K562 (cell line): ENCODE data around the gene RETN. TPM values are rescaled to one million over a fixed set of nuclear protein-coding genes. Genes with fewer than 3 reads are reported as not detected.
A peak's percentile ranks its signal among the peaks of the same experiment; 100 is the strongest.

ENCODE experiments used
- ELF2 ChIP-seq: fragments of 250-450 bp; sonication (Bioruptor Pico); IDR thresholded peaks from 2 replicates; pipeline ENCODE4 v1.5.0; 2021; ENCODE audit warnings: mild to moderate bottlenecking
- EZH2 ChIP-seq: IDR thresholded peaks from 2 replicates; pipeline ENCODE4 v1.6.1; 2012; ENCODE audit warnings: low read depth, mild to moderate bottlenecking, inconsistent platforms, low read length, borderline replicate concordance
- HDAC1 ChIP-seq, 2 experiments: fragments of 450-650 bp; IDR thresholded peaks; 2 replicates each; pipeline ENCODE4 v1.6.1; 2016 to 2017; ENCODE audit warnings: inconsistent platforms in 1 of 2, mild to moderate bottlenecking in 1 of 2, moderate library complexity in 1 of 2
- NCOA1 ChIP-seq: fragments of 450-650 bp; IDR thresholded peaks from 2 replicates; pipeline ENCODE4 v1.6.1; 2016; ENCODE audit warnings: low read depth
- NFE2L1 ChIP-seq: fragments of 450-650 bp; IDR thresholded peaks from 2 replicates; pipeline ENCODE4 v1.6.1; 2016; ENCODE audit warnings: missing genetic modification characterization, low read depth, mild to moderate bottlenecking, missing compliant biosample characterization, moderate library complexity, borderline replicate concordance
- POLR3A ChIP-seq: IDR thresholded peaks from 2 replicates; pipeline ENCODE4 v1.6.1; 2011; ENCODE audit warnings: borderline replicate concordance, mild to moderate bottlenecking, moderate library complexity; ENCODE audit not compliant: insufficient read length, insufficient read depth; ENCODE audit errors: extremely low read depth
- RBM22 ChIP-seq: fragments of 200-400 bp; formaldehyde crosslinking; IDR thresholded peaks from 2 replicates; pipeline ENCODE4 v1.6.1; 2018; ENCODE audit warnings: low read length, low read depth; ENCODE audit not compliant: poor library complexity, severe bottlenecking
- SMAD3 ChIP-seq: fragments of 450-650 bp; formaldehyde crosslinking; conservative IDR thresholded peaks from 2 replicates; pipeline ENCODE4 v1.4.0; 2020; ENCODE audit warnings: mild to moderate bottlenecking
- TOE1 ChIP-seq, 2 experiments: fragments of 450-650 bp in 1 of 2; sonication (generic) in 1 of 2; formaldehyde crosslinking in 1 of 2; IDR thresholded peaks; 2 replicates each; pipeline versions ENCODE4 v1.7.1 to v1.8.0; 2016 to 2022; ENCODE audit warnings: borderline replicate concordance in 2 of 2, mild to moderate bottlenecking in 2 of 2, antibody characterized with exemption in 1 of 2, inconsistent platforms in 1 of 2, low read depth in 1 of 2, missing genetic modification reagents in 1 of 2, moderate library complexity in 1 of 2
- polyA plus RNA-seq, 8 experiments: library from polyadenylated mRNA; depleted of rRNA in 4 of 8; stranded (reverse) in 5 of 8; unstranded in 3 of 8; fragments of >200 nt; fragmentation: Nextera tagmentation in 2 of 8; fragmentation: Illumina TruSeq in 1 of 8; extraction: Ambion mirVana in 2 of 8; extraction: Trizol in 1 of 8; gene quantifications; 2 replicates each; pipeline versions ENCODE4 v1.2.1 to v1.2.3, GENCODE V29; 2011 to 2014; ENCODE audit warnings: inconsistent platforms in 1 of 8, missing spikeins in 1 of 8
- total RNA-seq, 7 experiments: library from RNA; depleted of rRNA in 6 of 7; stranded (reverse); fragments of >200 nt in 6 of 7; fragmentation: Illumina TruSeq in 2 of 7; extraction: Trizol in 2 of 7; gene quantifications; 2 replicates each; pipeline versions ENCODE4 v1.2.1 to v1.2.3, GENCODE V29; 2011 to 2021; ENCODE audit warnings: low replicate concordance in 1 of 7
- TF ChIP-seq, protein P1 (sequence below), 2 experiments: fragments of 150-350 bp in 1 of 2; IDR thresholded peaks; 2 replicates each; pipeline ENCODE4 v1.6.1; 2012 to 2016; ENCODE audit warnings: low read depth in 2 of 2, low read length in 2 of 2, mild to moderate bottlenecking in 1 of 2, moderate library complexity in 1 of 2
- TF ChIP-seq, protein P2 (sequence below), 2 experiments: fragments of 450-650 bp; formaldehyde crosslinking in 1 of 2; IDR thresholded peaks; 2 replicates each; pipeline versions ENCODE4 v1.4.0 to v1.6.1; 2014 to 2020; ENCODE audit warnings: mild to moderate bottlenecking in 2 of 2, borderline replicate concordance in 1 of 2, low read depth in 1 of 2
- TF ChIP-seq, protein P3 (sequence below): IDR thresholded peaks from 2 replicates; pipeline ENCODE4 v1.6.1; 2014; ENCODE audit warnings: antibody characterized with exemption

RETN gene
- total and polyA plus RNA-seq, 9 of the 15 experiments (the other 6 are each of a cell fraction or from before 2014, with no cell fraction given): not detected

DNA sequence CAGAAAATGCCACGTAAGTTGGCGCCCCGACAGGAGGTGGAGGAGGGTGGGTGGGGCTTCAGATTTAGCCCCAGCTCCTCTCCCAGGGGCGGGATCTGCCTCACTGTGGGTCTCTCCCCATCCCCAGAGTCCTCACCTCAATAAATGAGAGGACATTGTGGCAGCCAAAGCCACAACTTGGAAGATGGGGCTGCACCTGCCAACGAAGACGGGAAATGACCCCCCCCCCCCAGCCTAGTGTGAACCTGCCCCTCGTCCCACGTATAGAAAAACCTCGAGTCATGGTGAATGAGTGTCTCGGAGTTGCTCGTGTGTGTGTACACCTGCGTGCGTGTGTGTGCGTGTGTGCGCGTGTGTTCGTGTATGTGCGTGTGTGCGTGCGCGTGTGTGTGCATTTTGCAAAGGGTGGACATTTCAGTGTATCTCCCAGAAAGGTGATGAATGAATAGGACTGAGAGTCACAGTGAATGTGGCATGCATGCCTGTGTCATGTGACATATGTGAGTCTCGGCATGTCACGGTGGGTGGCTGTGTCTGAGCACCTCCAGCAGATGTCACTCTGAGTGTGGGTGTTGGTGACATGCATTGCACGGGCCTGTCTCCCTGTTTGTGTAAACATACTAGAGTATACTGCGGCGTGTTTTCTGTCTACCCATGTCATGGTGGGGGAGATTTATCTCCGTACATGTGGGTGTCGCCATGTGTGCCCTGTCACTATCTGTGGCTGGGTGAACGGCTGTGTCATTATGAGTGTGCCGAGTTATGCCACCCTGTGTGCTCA, 10.3 kb downstream of the RETN start (continued):
- TF ChIP-seq, protein P1, sequence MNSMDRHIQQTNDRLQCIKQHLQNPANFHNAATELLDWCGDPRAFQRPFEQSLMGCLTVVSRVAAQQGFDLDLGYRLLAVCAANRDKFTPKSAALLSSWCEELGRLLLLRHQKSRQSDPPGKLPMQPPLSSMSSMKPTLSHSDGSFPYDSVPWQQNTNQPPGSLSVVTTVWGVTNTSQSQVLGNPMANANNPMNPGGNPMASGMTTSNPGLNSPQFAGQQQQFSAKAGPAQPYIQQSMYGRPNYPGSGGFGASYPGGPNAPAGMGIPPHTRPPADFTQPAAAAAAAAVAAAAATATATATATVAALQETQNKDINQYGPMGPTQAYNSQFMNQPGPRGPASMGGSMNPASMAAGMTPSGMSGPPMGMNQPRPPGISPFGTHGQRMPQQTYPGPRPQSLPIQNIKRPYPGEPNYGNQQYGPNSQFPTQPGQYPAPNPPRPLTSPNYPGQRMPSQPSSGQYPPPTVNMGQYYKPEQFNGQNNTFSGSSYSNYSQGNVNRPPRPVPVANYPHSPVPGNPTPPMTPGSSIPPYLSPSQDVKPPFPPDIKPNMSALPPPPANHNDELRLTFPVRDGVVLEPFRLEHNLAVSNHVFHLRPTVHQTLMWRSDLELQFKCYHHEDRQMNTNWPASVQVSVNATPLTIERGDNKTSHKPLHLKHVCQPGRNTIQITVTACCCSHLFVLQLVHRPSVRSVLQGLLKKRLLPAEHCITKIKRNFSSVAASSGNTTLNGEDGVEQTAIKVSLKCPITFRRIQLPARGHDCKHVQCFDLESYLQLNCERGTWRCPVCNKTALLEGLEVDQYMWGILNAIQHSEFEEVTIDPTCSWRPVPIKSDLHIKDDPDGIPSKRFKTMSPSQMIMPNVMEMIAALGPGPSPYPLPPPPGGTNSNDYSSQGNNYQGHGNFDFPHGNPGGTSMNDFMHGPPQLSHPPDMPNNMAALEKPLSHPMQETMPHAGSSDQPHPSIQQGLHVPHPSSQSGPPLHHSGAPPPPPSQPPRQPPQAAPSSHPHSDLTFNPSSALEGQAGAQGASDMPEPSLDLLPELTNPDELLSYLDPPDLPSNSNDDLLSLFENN (IDR thresholded peaks at IDR 0.05; ENCODE audit: low read depth in 2 of 2, low read length in 2 of 2): no peak
- TF ChIP-seq NCOA1 (no peak), ELF2 (no peak), EZH2 (no peak), NFE2L1 (tag) (no peak), TOE1 (IDR thresholded peaks at IDR 0.05; ENCODE audit: borderline replicate concordance) (peak; percentile 80), TOE1 (CRISPR knock-in tag; IDR thresholded peaks at IDR 0.05; ENCODE audit: borderline replicate concordance, low read depth) (no peak), POLR3A (no peak), HDAC1 (IDR thresholded peaks at IDR 0.05) (0 out of 4 replicates have a peak, but pooled peaks of 1 of the 2 experiments have one; percentile 44), SMAD3 (CRISPR knock-in tag) (no peak), RBM22 (no peak)
- TF ChIP-seq, protein P2, sequence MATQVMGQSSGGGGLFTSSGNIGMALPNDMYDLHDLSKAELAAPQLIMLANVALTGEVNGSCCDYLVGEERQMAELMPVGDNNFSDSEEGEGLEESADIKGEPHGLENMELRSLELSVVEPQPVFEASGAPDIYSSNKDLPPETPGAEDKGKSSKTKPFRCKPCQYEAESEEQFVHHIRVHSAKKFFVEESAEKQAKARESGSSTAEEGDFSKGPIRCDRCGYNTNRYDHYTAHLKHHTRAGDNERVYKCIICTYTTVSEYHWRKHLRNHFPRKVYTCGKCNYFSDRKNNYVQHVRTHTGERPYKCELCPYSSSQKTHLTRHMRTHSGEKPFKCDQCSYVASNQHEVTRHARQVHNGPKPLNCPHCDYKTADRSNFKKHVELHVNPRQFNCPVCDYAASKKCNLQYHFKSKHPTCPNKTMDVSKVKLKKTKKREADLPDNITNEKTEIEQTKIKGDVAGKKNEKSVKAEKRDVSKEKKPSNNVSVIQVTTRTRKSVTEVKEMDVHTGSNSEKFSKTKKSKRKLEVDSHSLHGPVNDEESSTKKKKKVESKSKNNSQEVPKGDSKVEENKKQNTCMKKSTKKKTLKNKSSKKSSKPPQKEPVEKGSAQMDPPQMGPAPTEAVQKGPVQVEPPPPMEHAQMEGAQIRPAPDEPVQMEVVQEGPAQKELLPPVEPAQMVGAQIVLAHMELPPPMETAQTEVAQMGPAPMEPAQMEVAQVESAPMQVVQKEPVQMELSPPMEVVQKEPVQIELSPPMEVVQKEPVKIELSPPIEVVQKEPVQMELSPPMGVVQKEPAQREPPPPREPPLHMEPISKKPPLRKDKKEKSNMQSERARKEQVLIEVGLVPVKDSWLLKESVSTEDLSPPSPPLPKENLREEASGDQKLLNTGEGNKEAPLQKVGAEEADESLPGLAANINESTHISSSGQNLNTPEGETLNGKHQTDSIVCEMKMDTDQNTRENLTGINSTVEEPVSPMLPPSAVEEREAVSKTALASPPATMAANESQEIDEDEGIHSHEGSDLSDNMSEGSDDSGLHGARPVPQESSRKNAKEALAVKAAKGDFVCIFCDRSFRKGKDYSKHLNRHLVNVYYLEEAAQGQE (IDR thresholded peaks at IDR 0.05; ENCODE audit: borderline replicate concordance): peak; percentile 24; the same call in 1 of the 2 replicates
- TF ChIP-seq, protein P2 (CRISPR knock-in tag; IDR thresholded peaks at IDR 0.05; ENCODE audit: low read depth): no peak
- TF ChIP-seq, protein P3, sequence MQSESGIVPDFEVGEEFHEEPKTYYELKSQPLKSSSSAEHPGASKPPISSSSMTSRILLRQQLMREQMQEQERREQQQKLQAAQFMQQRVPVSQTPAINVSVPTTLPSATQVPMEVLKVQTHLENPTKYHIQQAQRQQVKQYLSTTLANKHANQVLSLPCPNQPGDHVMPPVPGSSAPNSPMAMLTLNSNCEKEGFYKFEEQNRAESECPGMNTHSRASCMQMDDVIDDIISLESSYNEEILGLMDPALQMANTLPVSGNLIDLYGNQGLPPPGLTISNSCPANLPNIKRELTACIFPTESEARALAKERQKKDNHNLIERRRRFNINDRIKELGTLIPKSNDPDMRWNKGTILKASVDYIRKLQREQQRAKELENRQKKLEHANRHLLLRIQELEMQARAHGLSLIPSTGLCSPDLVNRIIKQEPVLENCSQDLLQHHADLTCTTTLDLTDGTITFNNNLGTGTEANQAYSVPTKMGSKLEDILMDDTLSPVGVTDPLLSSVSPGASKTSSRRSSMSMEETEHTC: no peak
